CD4-positive, alpha-beta memory T cell (primary cell): ENCODE measurements around the gene FNBP1L. TPM values are rescaled to one million over a fixed set of nuclear protein-coding genes. Genes with fewer than 3 reads are reported as not detected.

Source experiments
- CTCF ChIA-PET: fragments of 350-600 bp; sonication (Branson Sonifier 250); formaldehyde crosslinking; loops from one replicate; lab custom pipeline; 2021; ENCODE audit warnings: inconsistent platforms; ENCODE audit not compliant: partially characterized antibody; lab: Charles Lee
- POLR2A ChIA-PET: fragments of 350-600 bp; sonication (Branson Sonifier 250); formaldehyde crosslinking; loops from one replicate; lab custom pipeline; 2021; ENCODE audit not compliant: partially characterized antibody; lab: Charles Lee
- DNase-seq, 5 donors: peaks; one replicate each; pipeline versions ENCODE4 v3.0.0 to v3.0.0-alpha.2; 2020 to 2022; ENCODE audit warnings: mixed read lengths in 1 of 5
- H3K27ac ChIP-seq: one replicate; pipeline ENCODE4 v1.7.0; 2013; ENCODE audit warnings: low read depth, low read length
- H3K27me3 ChIP-seq: 2 replicates; pipeline ENCODE4 v1.7.0; 2013; ENCODE audit warnings: mild to moderate bottlenecking, low read length, moderate library complexity; ENCODE audit not compliant: insufficient read depth
- H3K36me3 ChIP-seq: 2 replicates; pipeline ENCODE4 v1.7.0; 2013; ENCODE audit warnings: mild to moderate bottlenecking, low read length, moderate library complexity; ENCODE audit not compliant: insufficient read depth
- H3K4me1 ChIP-seq: 2 replicates; pipeline ENCODE4 v1.7.0; 2013; ENCODE audit warnings: mild to moderate bottlenecking, low read length, moderate library complexity; ENCODE audit not compliant: insufficient read depth
- H3K4me3 ChIP-seq, 2 donors: one replicate each; pipeline ENCODE4 v1.7.0; 2013; ENCODE audit warnings: low read length in 2 of 2, mild to moderate bottlenecking in 1 of 2
- H3K9me3 ChIP-seq, 2 donors: one replicate each; pipeline ENCODE4 v1.7.0; 2013; ENCODE audit warnings: low read length in 2 of 2, control low read depth in 1 of 2; ENCODE audit not compliant: control insufficient read depth in 1 of 2
- H3K27ac Mint-ChIP-seq, 7 donors: one replicate each; pipeline ENCODE4 v1.8.0; 2020 to 2021; ENCODE audit warnings: mixed read lengths in 7 of 7, mild to moderate bottlenecking in 6 of 7, inconsistent platforms in 3 of 7, moderate library complexity in 3 of 7
- H3K27me3 Mint-ChIP-seq, 2 donors: one replicate each; pipeline ENCODE4 v1.8.0; 2020 to 2021; ENCODE audit warnings: mixed read lengths in 2 of 2
- H3K36me3 Mint-ChIP-seq, 2 donors: one replicate each; pipeline ENCODE4 v1.8.0; 2020 to 2021; ENCODE audit warnings: mixed read lengths in 2 of 2, inconsistent platforms in 1 of 2, mild to moderate bottlenecking in 1 of 2
- H3K4me1 Mint-ChIP-seq, 4 donors: one replicate each; pipeline ENCODE4 v1.8.0; 2020 to 2021; ENCODE audit warnings: mixed read lengths in 4 of 4, mild to moderate bottlenecking in 1 of 4
- H3K4me3 Mint-ChIP-seq, 8 donors: one replicate each; pipeline ENCODE4 v1.8.0; 2020 to 2021; ENCODE audit warnings: mixed read lengths in 8 of 8, mild to moderate bottlenecking in 7 of 8, moderate library complexity in 6 of 8, inconsistent platforms in 3 of 8
- H3K9me3 Mint-ChIP-seq, 8 donors: one replicate each; pipeline ENCODE4 v1.8.0; 2020 to 2021; ENCODE audit warnings: mixed read lengths in 8 of 8, mild to moderate bottlenecking in 5 of 8, inconsistent platforms in 3 of 8, moderate library complexity in 1 of 8
- intact Hi-C: fragments of 100-400 bp; cut with micrococcal nuclease; formaldehyde crosslinking; loops from one replicate; pipeline ENCODE4 v1.15.1; 2023
- polyA plus RNA-seq, 2 donors: library from polyadenylated mRNA; unstranded; fragments of 300-500 nt; fragmentation: Illumina TruSeq; gene quantifications; one replicate each; pipeline ENCODE4 v1.2.3, GENCODE V29; 2021
- total RNA-seq, 2 experiments: library from RNA; stranded (reverse); gene quantifications; one replicate each; pipeline ENCODE4 v1.2.3, GENCODE V29; 2021

FNBP1L gene
- 1 to 10 TPM; 1.8 to 2.2 TPM for total RNA-seq
- polyA plus RNA-seq: 1 to 10 TPM in 1 of 2 donors, under 1 TPM in 1; 0.53 to 1.5 TPM

DNA sequence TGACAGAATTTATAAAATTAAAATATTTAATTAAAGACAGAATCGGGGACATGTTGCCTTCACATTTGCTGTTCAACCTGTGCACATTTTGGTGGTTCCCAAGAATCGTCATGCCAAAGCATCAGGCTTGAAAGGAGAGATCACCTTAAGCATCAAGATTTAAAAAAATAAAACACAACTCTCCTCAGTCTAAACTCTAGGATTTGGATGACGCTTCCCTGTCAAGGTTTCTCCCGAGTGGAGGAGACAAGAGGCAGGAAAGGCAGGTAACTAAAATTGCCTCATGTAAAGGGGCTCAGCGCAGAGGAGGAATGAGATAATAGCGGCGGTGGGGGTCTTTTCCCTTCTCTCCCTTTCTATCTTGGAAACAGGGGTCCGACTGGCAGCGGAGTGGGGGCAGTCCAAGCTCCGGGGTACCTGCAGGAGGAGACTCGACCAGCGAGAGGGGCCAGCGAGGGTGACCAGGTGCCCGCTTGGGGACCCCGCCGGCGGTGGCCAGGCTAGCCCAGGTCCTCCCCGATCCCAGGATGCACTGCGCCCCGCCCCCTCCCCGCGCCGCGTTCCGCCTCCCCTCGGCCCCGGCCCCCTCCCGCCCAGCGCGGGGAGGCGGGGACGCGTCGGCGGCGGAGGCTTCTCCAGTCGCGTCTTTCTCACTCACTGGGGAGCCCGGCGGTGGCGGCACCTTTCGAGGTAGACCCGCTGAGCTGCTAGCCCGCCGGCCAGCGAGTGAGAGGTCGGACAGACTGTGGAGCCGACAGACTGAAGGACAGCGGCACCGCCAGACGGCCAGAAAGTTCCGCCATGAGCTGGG is at the start of gene FNBP1L:
Gene FNBP1L, plus strand, starts transcription at position 638 of the 811 bp plus-strand sequence. Its CDS starts 164 bp downstream, at position 802.
- peaks cover 23% of the 10 kb centered on the region for H3K27me3 ChIP-seq
- peaks cover 0 to 2% (median 0%) of the 10 kb centered on the region in 8 donors for H3K9me3 Mint-ChIP-seq
- ChIA-PET CTCF (interaction anchor here (0.8 to 1.5 kb wide), 4 partner anchors 13 to 398 kb away, joined by 3 to 5 read pairs (median 4); no protein-coding TSS in a partner anchor), POLR2A (interaction anchor here (0.7 to 3.0 kb wide), 4 partner anchors 8 to 397 kb away, joined by 3 to 11 read pairs (median 3); partner anchors contain the start of gene MTF2)
- intact Hi-C loops: loop anchor here (10.0 kb wide), 1 partner anchor 363 kb away; no protein-coding TSS in a partner anchor
- peak within 1 kb of the TSS; percentile 59 to 90 (median 83) for H3K27ac Mint-ChIP-seq
- H3K4me1 Mint-ChIP-seq: peaks cover 16 to 22% (median 19%) of the 10 kb centered on the region in 4 donors
- peaks cover 0 to 3% of the 10 kb centered on the region in 2 donors for H3K36me3 Mint-ChIP-seq
- no peak within 1 kb of the TSS for H3K27ac ChIP-seq
- no peaks in the 10 kb centered on the region for H3K36me3 ChIP-seq
- peak; percentile 46 to 59 (median 54) for DNase-seq
- H3K9me3 ChIP-seq: no peaks in the 10 kb centered on the region
- H3K27me3 Mint-ChIP-seq: peaks cover 21 to 32% of the 10 kb centered on the region in 2 donors
- H3K4me1 ChIP-seq: peaks cover 13% of the 10 kb centered on the region
- H3K4me3 ChIP-seq: peak within 1 kb of the TSS; percentile 30 to 57
- H3K4me3 Mint-ChIP-seq: peak within 1 kb of the TSS; percentile 93 to 99 (median 96)

GRCh38 chr1:93399781-93400180 is 48.1 kb upstream of the FNBP1L start:
- H3K36me3 Mint-ChIP-seq: no peaks in the 10 kb centered on the region
- CTCF ChIA-PET: no interaction called here
- no peaks in the 10 kb centered on the region for H3K9me3 ChIP-seq

GRCh38 chr1:93408203-93408602 is 39.7 kb upstream of the FNBP1L start:
- DNase-seq: no peak
- no peaks in the 10 kb centered on the region for H3K4me1 ChIP-seq
- Mint-ChIP-seq H3K36me3 (peaks cover 1 to 7% of the 10 kb centered on the region in 2 donors), H3K27ac (no peak overlapping the region), H3K9me3 (peaks cover 0 to 24% (median 13%) of the 10 kb centered on the region in 8 donors), H3K4me1 (peaks cover 0 to 7% (median 0%) of the 10 kb centered on the region in 4 donors), H3K4me3 (peak overlapping the region in 1 of 8 donors; percentile 7), H3K27me3 (peaks cover 0 to 6% of the 10 kb centered on the region in 2 donors)
- CTCF ChIA-PET: no interaction called here
- intact Hi-C loops: no loop called here
- no peaks in the 10 kb centered on the region for H3K27me3 ChIP-seq
- H3K4me3 ChIP-seq: no peak overlapping the region
- no peak overlapping the region for H3K27ac ChIP-seq
- H3K9me3 ChIP-seq: no peaks in the 10 kb centered on the region
- POLR2A ChIA-PET: no interaction called here
- no peaks in the 10 kb centered on the region for H3K36me3 ChIP-seq

More at GRCh38 chr1:93399781-93400180, 48.1 kb upstream of the FNBP1L start:
- Mint-ChIP-seq H3K27me3 (no peaks in the 10 kb centered on the region), H3K4me3 (no peak overlapping the region), H3K27ac (no peak overlapping the region), H3K9me3 (peaks cover 0 to 3% (median 0%) of the 10 kb centered on the region in 8 donors), H3K4me1 (no peaks in the 10 kb centered on the region)
- DNase-seq: no peak
- POLR2A ChIA-PET: no interaction called here
- Histone ChIP-seq H3K4me1 (no peaks in the 10 kb centered on the region), H3K4me3 (no peak overlapping the region), H3K27ac (no peak overlapping the region), H3K27me3 (no peaks in the 10 kb centered on the region), H3K36me3 (no peaks in the 10 kb centered on the region)
- intact Hi-C loops: no loop called here

- intact Hi-C loops: no loop called here
- no peaks in the 10 kb centered on the region for H3K9me3 ChIP-seq
- no peak for DNase-seq
- POLR2A ChIA-PET: no interaction called here
- Mint-ChIP-seq H3K9me3 (peaks cover 0 to 20% (median 11%) of the 10 kb centered on the region in 8 donors), H3K27ac (no peak overlapping the region), H3K27me3 (peaks cover 2 to 3% of the 10 kb centered on the region in 2 donors), H3K36me3 (peaks cover 1 to 7% of the 10 kb centered on the region in 2 donors), H3K4me3 (no peak overlapping the region), H3K4me1 (peaks cover 0 to 7% (median 0%) of the 10 kb centered on the region in 4 donors)
- H3K4me1 ChIP-seq: no peaks in the 10 kb centered on the region
- H3K27ac ChIP-seq: no peak overlapping the region
- no peaks in the 10 kb centered on the region for H3K27me3 ChIP-seq
- H3K36me3 ChIP-seq: no peaks in the 10 kb centered on the region
- no peak overlapping the region for H3K4me3 ChIP-seq
- CTCF ChIA-PET: no interaction called here
Measured at GRCh38 chr1:93411000-93411399, 36.9 kb upstream of the FNBP1L start.

DNA sequence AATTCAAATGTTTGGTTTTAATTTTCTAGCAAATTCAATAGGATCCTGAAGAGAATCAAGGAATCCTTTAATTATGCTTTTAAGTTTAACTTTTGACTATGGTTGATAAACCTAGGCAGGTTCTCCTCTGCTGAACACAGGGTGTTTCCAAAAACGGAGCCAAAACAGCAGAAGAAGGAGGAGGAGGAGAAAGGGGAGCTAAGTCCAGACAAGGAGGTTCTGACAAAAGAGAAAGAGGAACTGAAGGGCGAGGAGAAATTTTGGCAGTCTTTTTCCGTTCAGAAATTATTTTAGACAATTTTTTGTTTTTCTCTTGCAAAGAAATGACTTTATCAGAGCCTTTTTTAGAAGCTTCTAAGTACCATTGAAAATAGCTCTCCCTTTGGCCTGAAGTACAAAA is 33.2 kb upstream of the FNBP1L start:
- no peaks in the 10 kb centered on the region for H3K27me3 ChIP-seq
- no peaks in the 10 kb centered on the region for H3K36me3 Mint-ChIP-seq
- intact Hi-C loops: no loop called here
- no peak overlapping the region for H3K27ac Mint-ChIP-seq
- POLR2A ChIA-PET: no interaction called here
- peaks cover 0 to 2% of the 10 kb centered on the region in 2 donors for H3K27me3 Mint-ChIP-seq
- H3K4me3 Mint-ChIP-seq: no peak overlapping the region
- no peaks in the 10 kb centered on the region for H3K9me3 ChIP-seq
- peaks cover 0 to 1% (median 0%) of the 10 kb centered on the region in 8 donors for H3K9me3 Mint-ChIP-seq
- no peaks in the 10 kb centered on the region for H3K36me3 ChIP-seq
- H3K4me1 ChIP-seq: no peaks in the 10 kb centered on the region
- CTCF ChIA-PET: no interaction called here
- H3K27ac ChIP-seq: no peak overlapping the region
- no peak overlapping the region for H3K4me3 ChIP-seq
- DNase-seq: no peak
- no peaks in the 10 kb centered on the region for H3K4me1 Mint-ChIP-seq

GRCh38 chr1:93415296-93415695 is 32.6 kb upstream of the FNBP1L start:
- no peaks in the 10 kb centered on the region for H3K4me1 ChIP-seq
- POLR2A ChIA-PET: no interaction called here
- no peak overlapping the region for H3K27ac ChIP-seq
- no peak overlapping the region for H3K4me3 Mint-ChIP-seq
- intact Hi-C loops: no loop called here
- no peaks in the 10 kb centered on the region for H3K27me3 ChIP-seq
- H3K36me3 ChIP-seq: no peaks in the 10 kb centered on the region
- no peaks in the 10 kb centered on the region for H3K9me3 ChIP-seq
- H3K4me1 Mint-ChIP-seq: no peaks in the 10 kb centered on the region
- H3K27ac Mint-ChIP-seq: no peak overlapping the region
- H3K9me3 Mint-ChIP-seq: no peaks in the 10 kb centered on the region
- no peak overlapping the region for H3K4me3 ChIP-seq
- CTCF ChIA-PET: no interaction called here
- no peaks in the 10 kb centered on the region for H3K36me3 Mint-ChIP-seq
- peaks cover 0 to 2% of the 10 kb centered on the region in 2 donors for H3K27me3 Mint-ChIP-seq
- DNase-seq: no peak

- intact Hi-C loops: no loop called here
- peak overlapping the region in 1 of 7 donors; percentile 13 for H3K27ac Mint-ChIP-seq
- H3K4me3 Mint-ChIP-seq: no peak overlapping the region
- no peak overlapping the region for H3K4me3 ChIP-seq
- peaks cover 0 to 8% of the 10 kb centered on the region in 2 donors for H3K27me3 Mint-ChIP-seq
- no peaks in the 10 kb centered on the region for H3K36me3 Mint-ChIP-seq
- no peaks in the 10 kb centered on the region for H3K4me1 ChIP-seq
- no peaks in the 10 kb centered on the region for H3K9me3 Mint-ChIP-seq
- H3K27me3 ChIP-seq: no peaks in the 10 kb centered on the region
- no peak overlapping the region for H3K27ac ChIP-seq
- H3K4me1 Mint-ChIP-seq: no peaks in the 10 kb centered on the region
- H3K9me3 ChIP-seq: no peaks in the 10 kb centered on the region
- no peaks in the 10 kb centered on the region for H3K36me3 ChIP-seq
- CTCF ChIA-PET: no interaction called here
- POLR2A ChIA-PET: no interaction called here
- DNase-seq: no peak
Measured at GRCh38 chr1:93416183-93416582, 31.7 kb upstream of the FNBP1L start.
